GM13976 (cell line): Measurements from ENCODE around the gene NDFIP1.
"Not testable (repeated sequence)": the region's sequence is repeated elsewhere in the genome, so short reads cannot be mapped to it uniquely, and the experiment has no call there.

ENCODE experiments used
- DNase-seq: peaks from one replicate; pipeline ENCODE4 v3.0.0; 2012; ENCODE audit warnings: low spot score
- in situ Hi-C: fragments of 300-500 bp; cut with MboI; formaldehyde crosslinking; loops from one replicate; pipeline ENCODE4 v1.12.0; 2022; ENCODE audit warnings: low sequenced_read_pairs, mixed read lengths, inconsistent platforms; ENCODE audit not compliant: unreplicated experiment
- TF ChIP-seq, protein P1 (sequence below): IDR thresholded peaks from 2 replicates; pipeline ENCODE4 v1.5.1; 2012; ENCODE audit warnings: borderline replicate concordance, mild to moderate bottlenecking; ENCODE audit not compliant: insufficient read depth; ENCODE audit errors: extremely low read depth, missing control alignments, control extremely low read depth

NDFIP1 gene

DNA sequence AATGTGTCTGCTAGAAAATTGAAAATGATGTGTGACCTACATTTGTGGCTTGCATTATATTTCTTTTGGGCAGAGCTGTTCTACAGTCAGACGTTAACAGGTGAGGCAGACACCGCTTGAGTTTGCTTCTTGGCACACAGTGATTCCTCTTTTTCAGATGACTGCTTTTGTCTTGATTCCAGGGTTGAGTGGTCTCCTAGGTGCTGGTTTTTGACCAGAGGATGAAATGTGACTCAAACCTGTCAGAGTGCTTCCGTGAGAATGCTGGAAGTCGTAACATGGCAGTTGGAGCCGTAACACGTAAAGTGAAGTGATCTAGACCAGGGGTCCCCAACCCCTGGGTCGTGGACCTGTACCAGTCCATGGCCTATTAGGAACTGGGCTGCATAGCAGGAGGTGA, 28.3 kb upstream of the NDFIP1 start:
- DNase-seq, result no peak
- in situ Hi-C loops, result no loop called here
- TF ChIP-seq, protein P1, sequence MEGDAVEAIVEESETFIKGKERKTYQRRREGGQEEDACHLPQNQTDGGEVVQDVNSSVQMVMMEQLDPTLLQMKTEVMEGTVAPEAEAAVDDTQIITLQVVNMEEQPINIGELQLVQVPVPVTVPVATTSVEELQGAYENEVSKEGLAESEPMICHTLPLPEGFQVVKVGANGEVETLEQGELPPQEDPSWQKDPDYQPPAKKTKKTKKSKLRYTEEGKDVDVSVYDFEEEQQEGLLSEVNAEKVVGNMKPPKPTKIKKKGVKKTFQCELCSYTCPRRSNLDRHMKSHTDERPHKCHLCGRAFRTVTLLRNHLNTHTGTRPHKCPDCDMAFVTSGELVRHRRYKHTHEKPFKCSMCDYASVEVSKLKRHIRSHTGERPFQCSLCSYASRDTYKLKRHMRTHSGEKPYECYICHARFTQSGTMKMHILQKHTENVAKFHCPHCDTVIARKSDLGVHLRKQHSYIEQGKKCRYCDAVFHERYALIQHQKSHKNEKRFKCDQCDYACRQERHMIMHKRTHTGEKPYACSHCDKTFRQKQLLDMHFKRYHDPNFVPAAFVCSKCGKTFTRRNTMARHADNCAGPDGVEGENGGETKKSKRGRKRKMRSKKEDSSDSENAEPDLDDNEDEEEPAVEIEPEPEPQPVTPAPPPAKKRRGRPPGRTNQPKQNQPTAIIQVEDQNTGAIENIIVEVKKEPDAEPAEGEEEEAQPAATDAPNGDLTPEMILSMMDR, result no peak

DNA sequence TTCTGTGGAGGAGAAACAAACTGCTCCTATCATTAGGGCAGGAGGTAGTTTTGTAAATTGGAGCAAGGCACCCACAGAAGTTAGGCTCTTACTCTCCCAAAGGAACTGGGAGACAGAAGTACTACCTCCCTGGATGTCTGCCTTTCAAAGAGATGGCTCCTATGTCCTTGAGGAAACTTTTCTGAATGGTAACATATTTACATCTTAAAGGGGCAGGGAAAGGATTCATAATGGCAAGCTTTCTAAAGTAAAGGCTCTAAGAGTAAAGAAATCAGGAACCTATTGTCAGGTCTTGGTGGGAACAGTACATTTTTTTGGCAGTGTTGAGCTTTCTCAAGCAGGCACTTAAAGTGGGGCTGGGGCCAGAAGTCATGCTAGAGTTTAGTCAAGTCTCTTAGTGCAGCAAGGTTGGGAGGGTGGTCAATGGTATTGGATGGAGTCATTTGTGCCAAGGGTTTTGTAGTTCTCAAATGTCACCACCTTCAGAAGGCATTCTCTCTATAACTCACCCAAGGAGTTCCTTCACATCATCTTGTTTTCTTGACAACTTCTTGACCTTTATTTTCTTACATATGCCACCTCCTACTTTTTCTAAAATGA, 26.3 kb upstream of the NDFIP1 start:
- TF ChIP-seq, protein P1, result no peak
- in situ Hi-C loops, result no loop called here
- no peak for DNase-seq

DNA sequence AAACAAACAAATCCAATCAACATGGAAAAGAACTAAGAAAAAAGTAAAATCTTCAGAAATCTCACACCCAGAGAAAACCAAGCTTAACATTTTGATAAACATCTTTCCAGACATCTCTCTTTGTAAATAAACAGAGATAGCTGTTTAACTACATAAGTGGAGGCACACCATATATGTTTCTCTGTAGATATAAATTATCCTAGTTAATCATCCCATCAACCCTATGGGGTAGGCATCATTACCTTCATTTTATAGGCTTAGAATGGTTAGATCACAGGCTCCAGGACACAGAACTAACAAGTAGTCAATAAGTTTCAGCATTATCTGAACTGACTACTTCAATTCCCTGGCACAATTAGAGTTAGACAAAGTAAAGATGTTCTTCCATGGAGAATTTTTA, 22.4 kb upstream of the NDFIP1 start:
- TF ChIP-seq, protein P1, result no peak
- DNase-seq, result no peak
- in situ Hi-C loops, result no loop called here

DNA sequence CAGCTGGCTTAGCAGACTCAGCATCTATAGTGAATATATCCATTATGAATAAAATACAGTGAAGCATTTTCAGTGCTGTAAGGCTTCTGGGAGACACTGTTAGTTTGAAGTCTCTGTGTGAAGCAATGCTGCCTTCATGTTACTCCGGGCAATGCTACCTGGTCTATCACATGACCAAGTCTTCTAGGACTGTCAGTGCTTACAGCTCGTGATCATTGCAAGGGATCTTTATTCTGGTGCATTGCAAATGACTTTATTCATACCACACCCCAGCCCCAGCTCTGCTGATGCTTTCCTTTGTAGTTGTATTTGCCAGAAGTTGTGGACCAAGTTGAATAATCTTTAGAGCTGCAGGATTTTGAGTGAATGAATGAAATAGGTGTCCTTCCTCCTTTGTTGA, 21.9 kb upstream of the NDFIP1 start:
- no peak for DNase-seq
- TF ChIP-seq, protein P1, result no peak
- in situ Hi-C loops, result no loop called here

DNA sequence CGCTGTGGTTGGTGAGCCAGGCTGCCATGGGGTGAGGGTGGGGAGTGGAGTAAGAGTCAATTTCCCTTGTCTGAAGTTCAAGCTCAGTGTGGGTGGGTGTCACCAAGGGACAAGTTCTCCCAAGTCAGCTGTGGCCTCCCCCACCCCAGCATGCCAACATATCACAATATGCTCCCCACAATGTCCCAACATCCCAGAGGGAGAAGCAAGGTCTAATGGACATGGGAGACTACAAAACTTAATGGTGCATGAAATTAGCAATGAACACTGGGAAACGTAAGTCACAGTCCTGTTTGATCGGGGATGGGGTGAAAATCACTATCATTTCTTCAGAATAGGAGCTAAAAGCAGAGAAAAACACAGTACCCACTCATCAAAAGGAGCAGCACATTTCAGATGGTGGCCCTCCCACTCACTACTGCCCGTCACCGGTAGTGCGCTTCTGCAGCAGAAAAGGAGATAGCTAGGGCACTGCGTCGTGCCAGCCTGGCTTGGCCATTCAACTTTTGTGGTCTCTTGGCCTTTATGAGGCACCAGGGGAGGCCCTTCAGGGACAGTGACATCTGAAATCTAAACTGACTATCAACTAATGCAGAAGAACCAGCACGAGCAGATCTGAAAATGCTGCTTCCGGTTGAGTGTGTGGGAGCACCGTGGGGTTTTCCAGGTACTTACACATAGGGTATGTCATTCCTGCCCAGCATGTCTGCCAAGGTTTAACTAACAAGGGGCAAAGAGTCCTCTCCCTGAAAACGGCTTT, 20.5 kb upstream of the NDFIP1 start:
- in situ Hi-C loops, result no loop called here
- DNase-seq, result no peak
- TF ChIP-seq, protein P1, result no peak

DNA sequence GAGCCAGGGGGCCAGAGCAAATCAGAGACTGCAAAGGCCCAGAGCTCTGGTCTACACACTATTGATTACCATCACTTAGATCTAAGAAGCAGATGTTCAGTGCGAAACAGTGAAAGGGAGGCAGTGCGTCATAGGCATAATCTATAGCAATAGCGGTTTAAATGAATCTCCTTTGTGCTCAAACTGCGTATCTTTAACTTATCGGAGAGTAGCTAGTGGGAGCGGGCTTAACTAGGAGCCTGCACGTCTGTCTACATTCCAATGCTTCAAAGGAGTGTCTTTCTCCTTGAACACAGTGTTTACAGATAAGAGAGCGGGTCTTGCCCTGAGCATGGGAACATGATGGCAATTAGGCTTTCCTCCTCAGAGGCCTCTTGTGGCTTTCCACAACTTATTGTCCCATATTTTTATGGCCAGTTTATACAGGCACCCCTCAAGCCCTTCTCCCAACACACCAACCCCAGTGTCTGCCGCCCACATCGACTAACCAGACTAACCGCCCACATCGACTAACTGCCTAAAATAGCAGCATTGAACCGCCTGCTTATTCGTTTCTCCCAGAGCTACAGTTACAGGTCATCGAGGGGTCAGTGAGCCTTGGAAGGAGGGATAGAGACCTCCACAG, 19.6 kb upstream of the NDFIP1 start:
- DNase-seq, in situ Hi-C loops: not testable (repeated sequence)

DNA sequence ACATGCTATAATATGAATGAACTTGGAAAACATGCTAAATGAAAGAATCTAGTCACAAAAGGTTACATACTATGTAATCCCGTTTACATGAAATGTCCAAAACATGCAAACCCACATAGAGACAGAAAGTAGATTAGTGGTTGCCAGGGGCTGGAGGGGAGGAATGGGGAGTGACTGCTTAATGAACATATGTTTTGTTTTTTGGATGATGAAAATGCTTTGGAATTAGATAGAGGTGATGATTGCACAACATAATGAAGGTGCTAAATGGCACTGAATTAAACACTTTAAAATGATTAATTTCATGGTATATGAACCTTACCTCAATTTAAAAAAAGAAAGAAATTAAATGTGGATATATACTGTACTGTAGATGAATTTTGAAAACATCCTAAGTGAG, 17.6 kb upstream of the NDFIP1 start:
- DNase-seq, result no peak
- TF ChIP-seq, protein P1, result no peak
- in situ Hi-C loops, result no loop called here
